CD14-positive monocyte (primary cell): ENCODE results near the gene OR2AT4. TPM values are rescaled to one million over a fixed set of nuclear protein-coding genes. Genes with fewer than 3 reads are reported as not detected.

Source experiments
- DNase-seq, 3 donors: peaks; one replicate each; pipeline ENCODE4 v3.0.0-alpha.2; 2011 to 2022
- H2AFZ ChIP-seq: 2 replicates; pipeline ENCODE4 v1.6.0; 2012; ENCODE audit warnings: mild to moderate bottlenecking, low read depth, low read length, inconsistent platforms; ENCODE audit not compliant: insufficient read depth, poor library complexity, severe bottlenecking
- H3K27ac ChIP-seq, 2 donors: 1 replicate in 1 of 2; 2 replicates in 1 of 2; pipeline ENCODE4 v1.5.1; 2012 to 2013; ENCODE audit warnings: low read length in 2 of 2, control low read depth in 1 of 2, inconsistent platforms in 1 of 2, low read depth in 1 of 2, mild to moderate bottlenecking in 1 of 2
- H3K27me3 ChIP-seq, 2 donors: one replicate each; pipeline versions ENCODE4 v1.6.0 to v1.6.1; 2011 to 2013; ENCODE audit warnings: low read length in 2 of 2; ENCODE audit not compliant: control insufficient read depth in 2 of 2, insufficient read depth in 2 of 2
- H3K36me3 ChIP-seq, 2 donors: replicated peaks in 1 of 2; 1 replicate in 1 of 2; 2 replicates in 1 of 2; pipeline versions ENCODE4 v1.5.1 to v1.6.1; 2012 to 2013; ENCODE audit warnings: low read length in 2 of 2, control low read depth in 1 of 2, inconsistent platforms in 1 of 2, mild to moderate bottlenecking in 1 of 2; ENCODE audit not compliant: insufficient read depth in 2 of 2, control insufficient read depth in 1 of 2
- H3K4me1 ChIP-seq, 2 donors: 1 replicate in 1 of 2; 2 replicates in 1 of 2; pipeline versions ENCODE4 v1.5.1 to v1.6.1; 2012 to 2013; ENCODE audit warnings: low read length in 2 of 2, control low read depth in 1 of 2, inconsistent platforms in 1 of 2, mild to moderate bottlenecking in 1 of 2, moderate library complexity in 1 of 2; ENCODE audit not compliant: insufficient read depth in 2 of 2, control insufficient read depth in 1 of 2
- H3K4me2 ChIP-seq: replicated peaks from 2 replicates; pipeline ENCODE3; 2012; ENCODE audit warnings: low read length, moderate library complexity, mild to moderate bottlenecking; ENCODE audit not compliant: poor library complexity, severe bottlenecking; ENCODE audit errors: extremely low read depth
- H3K4me3 ChIP-seq, 3 experiments: fragments of 200-600 bp in 1 of 3; sonication (generic) in 1 of 3; replicated peaks in 1 of 3; 1 replicate in 2 of 3; 2 replicates in 1 of 3; pipeline ENCODE4 v1.5.1; 2011 to 2013; ENCODE audit warnings: low read length in 3 of 3, mild to moderate bottlenecking in 3 of 3, control low read depth in 2 of 3, low read depth in 2 of 3, inconsistent platforms in 1 of 3, moderate library complexity in 1 of 3
- H3K79me2 ChIP-seq: 2 replicates; pipeline ENCODE4 v1.6.0; 2012; ENCODE audit warnings: mild to moderate bottlenecking, control low read depth, inconsistent platforms, low read length, moderate library complexity; ENCODE audit not compliant: insufficient read depth
- H3K9ac ChIP-seq: 2 replicates; pipeline ENCODE4 v1.6.0; 2017; ENCODE audit warnings: low read length, mild to moderate bottlenecking; ENCODE audit not compliant: insufficient read depth, poor library complexity, severe bottlenecking
- H3K9me3 ChIP-seq, 2 donors: replicated peaks in 1 of 2; 1 replicate in 1 of 2; 2 replicates in 1 of 2; pipeline versions ENCODE4 v1.5.1 to v1.6.1; 2012 to 2013; ENCODE audit warnings: low read length in 2 of 2, control low read depth in 1 of 2; ENCODE audit not compliant: control insufficient read depth in 1 of 2, insufficient read depth in 1 of 2
- H4K20me1 ChIP-seq: 2 replicates; pipeline ENCODE4 v1.6.0; 2012; ENCODE audit warnings: mild to moderate bottlenecking, low read length, control low read depth, moderate library complexity; ENCODE audit not compliant: insufficient read depth
- H3K27ac Mint-ChIP-seq, 7 donors: one replicate each; pipeline ENCODE4 v1.8.0; 2020; ENCODE audit warnings: mild to moderate bottlenecking in 7 of 7, mixed read lengths in 7 of 7, moderate library complexity in 6 of 7, inconsistent platforms in 2 of 7
- H3K27me3 Mint-ChIP-seq, 3 donors: one replicate each; pipeline ENCODE4 v1.8.0; 2021 to 2022; ENCODE audit warnings: low read depth in 3 of 3, mild to moderate bottlenecking in 3 of 3, mixed read lengths in 3 of 3, moderate library complexity in 3 of 3, inconsistent platforms in 1 of 3
- H3K36me3 Mint-ChIP-seq, 2 donors: one replicate each; pipeline ENCODE4 v1.8.0; 2020; ENCODE audit warnings: mixed read lengths in 2 of 2, inconsistent platforms in 1 of 2, mild to moderate bottlenecking in 1 of 2
- H3K4me1 Mint-ChIP-seq: one replicate; pipeline ENCODE4 v1.8.0; 2020; ENCODE audit warnings: mild to moderate bottlenecking, mixed read lengths
- H3K4me3 Mint-ChIP-seq, 2 donors: one replicate each; pipeline ENCODE4 v1.8.0; 2020; ENCODE audit warnings: mild to moderate bottlenecking in 2 of 2, mixed read lengths in 2 of 2, moderate library complexity in 1 of 2
- H3K9me3 Mint-ChIP-seq, 7 donors: one replicate each; pipeline ENCODE4 v1.8.0; 2020 to 2022; ENCODE audit warnings: mixed read lengths in 7 of 7, mild to moderate bottlenecking in 6 of 7, moderate library complexity in 6 of 7, inconsistent platforms in 2 of 7
- CTCF ChIP-seq: fragments of 200-600 bp; IDR thresholded peaks from one replicate; pipeline ENCODE4 v1.8.0; 2022; ENCODE audit warnings: antibody characterized with exemption, mild to moderate bottlenecking
- WGBS: methylation state at CpG from one replicate; pipeline ENCODE4 v1.1.5; 2013; ENCODE audit warnings: missing lambda C conversion rate; ENCODE audit not compliant: insufficient coverage; 5-methylcytosine and 5-hydroxymethylcytosine counted together
- intact Hi-C, 2 donors: fragments of 100-400 bp; cut with micrococcal nuclease; formaldehyde crosslinking; loops; one replicate each; pipeline versions ENCODE4 v1.15.0 to v1.15.1; 2023
- polyA plus RNA-seq, 3 donors: library from polyadenylated mRNA; depleted of rRNA in 1 of 3; unstranded in 2 of 3; stranded (reverse) in 1 of 3; fragments of 300-500 nt in 2 of 3; fragments of >200 nt in 1 of 3; fragmentation: Illumina TruSeq in 2 of 3; gene quantifications; 1 replicate in 2 of 3; 2 replicates in 1 of 3; pipeline ENCODE4 v1.2.3, GENCODE V29; 2012 to 2021

OR2AT4 gene
- polyA plus RNA-seq, 3 donors: not detected

- H3K27me3 Mint-ChIP-seq: peaks cover 8 to 20% (median 15%) of the 10 kb centered on the region in 3 donors
Measured at GRCh38 chr11:75133976-75134375, 37.3 kb upstream of the OR2AT4 start.

GRCh38 chr11:75132080-75132479 is 35.4 kb upstream of the OR2AT4 start:
- H3K9me3 Mint-ChIP-seq: peaks cover 0 to 16% (median 11%) of the 10 kb centered on the region in 7 donors
- no peaks in the 10 kb centered on the region for H3K4me1 Mint-ChIP-seq
- Histone ChIP-seq H3K36me3 (no peaks in the 10 kb centered on the region), H3K4me1 (no peaks in the 10 kb centered on the region), H3K4me3 (no peak overlapping the region), H3K9me3 (peaks cover 0 to 5% of the 10 kb centered on the region in 2 donors), H3K9ac (no peak overlapping the region), H4K20me1 (no peaks in the 10 kb centered on the region), H3K4me2 (no peak overlapping the region), H3K27ac (no peak overlapping the region), H3K27me3 (peaks cover 0 to 2% of the 10 kb centered on the region in 2 donors), H2AFZ (no peak overlapping the region), H3K79me2 (no peaks in the 10 kb centered on the region)
- peak; percentile 5 for TF ChIP-seq CTCF
- 94% methylated on average over 3 of the region's 3 CpGs for WGBS
- no peak overlapping the region for H3K27ac Mint-ChIP-seq
- no peaks in the 10 kb centered on the region for H3K36me3 Mint-ChIP-seq
- intact Hi-C loops: loop anchor here in 1 of 2 donors (10.0 kb wide), 1 partner anchor 107 kb away; no protein-coding TSS in a partner anchor
- H3K4me3 Mint-ChIP-seq: peak overlapping the region in 1 of 2 donors; percentile 8
- peaks cover 6 to 15% (median 8%) of the 10 kb centered on the region in 3 donors for H3K27me3 Mint-ChIP-seq
- DNase-seq: no peak

More at GRCh38 chr11:75133976-75134375, 37.3 kb upstream of the OR2AT4 start:
- H3K4me3 ChIP-seq: no peak overlapping the region
- H4K20me1 ChIP-seq: no peaks in the 10 kb centered on the region
- H3K27ac ChIP-seq: no peak overlapping the region
- no peak overlapping the region for H3K4me2 ChIP-seq
- intact Hi-C loops: loop anchor here in 1 of 2 donors (10.0 kb wide), 1 partner anchor 109 kb away; no protein-coding TSS in a partner anchor
- no peak for DNase-seq
- Mint-ChIP-seq H3K36me3 (no peaks in the 10 kb centered on the region), H3K9me3 (peaks cover 0 to 11% (median 7%) of the 10 kb centered on the region in 7 donors), H3K27ac (no peak overlapping the region), H3K4me3 (no peak overlapping the region), H3K4me1 (no peaks in the 10 kb centered on the region)
- no peaks in the 10 kb centered on the region for H3K9me3 ChIP-seq
- no peak overlapping the region for H3K9ac ChIP-seq
- no peak overlapping the region for H2AFZ ChIP-seq
- 65% methylated on average over 5 of the region's 6 CpGs for WGBS
- no peaks in the 10 kb centered on the region for H3K36me3 ChIP-seq
- H3K27me3 ChIP-seq: peaks cover 0 to 2% of the 10 kb centered on the region in 2 donors
- H3K79me2 ChIP-seq: no peaks in the 10 kb centered on the region
- H3K4me1 ChIP-seq: no peaks in the 10 kb centered on the region
- no peak for TF ChIP-seq CTCF
